ENCODE data around the gene ARHGEF19.
"Not testable (repeated sequence)": the region's sequence is repeated elsewhere in the genome, so short reads cannot be mapped to it uniquely, and the experiment has no call there.

The ARHGEF19 gene

DNA sequence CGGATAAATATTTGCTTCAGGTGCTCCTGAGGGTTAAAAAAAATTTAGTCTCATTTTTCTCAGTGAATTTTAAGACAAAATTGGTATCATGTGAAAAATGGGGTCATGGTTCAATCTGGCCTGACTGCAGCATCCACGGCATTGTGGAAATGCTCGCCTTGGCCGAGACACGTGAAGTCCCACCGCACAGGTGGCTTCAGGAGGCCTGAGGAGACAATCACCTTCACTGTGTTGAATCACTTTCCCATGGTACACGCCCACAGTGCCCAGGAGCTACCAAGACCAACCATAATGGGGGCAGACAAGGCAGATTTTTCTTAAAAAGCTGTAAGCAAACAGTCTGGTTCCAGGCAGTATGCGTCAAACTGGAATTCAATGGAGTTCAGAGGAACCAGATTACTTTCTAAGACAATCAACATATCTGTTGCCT lies 35.6 kb upstream of the ARHGEF19 start:
- Mint-ChIP-seq H3K27me3 (no peaks in the 10 kb centered on the region), H3K36me3 (peaks cover 3% of the 10 kb centered on the region), H3K9me3 (no peaks in the 10 kb centered on the region), H3K4me1 (peaks cover 29% of the 10 kb centered on the region), H3K4me3 (no peak overlapping the region), H3K27ac (peak overlapping the region; percentile 41)

DNA sequence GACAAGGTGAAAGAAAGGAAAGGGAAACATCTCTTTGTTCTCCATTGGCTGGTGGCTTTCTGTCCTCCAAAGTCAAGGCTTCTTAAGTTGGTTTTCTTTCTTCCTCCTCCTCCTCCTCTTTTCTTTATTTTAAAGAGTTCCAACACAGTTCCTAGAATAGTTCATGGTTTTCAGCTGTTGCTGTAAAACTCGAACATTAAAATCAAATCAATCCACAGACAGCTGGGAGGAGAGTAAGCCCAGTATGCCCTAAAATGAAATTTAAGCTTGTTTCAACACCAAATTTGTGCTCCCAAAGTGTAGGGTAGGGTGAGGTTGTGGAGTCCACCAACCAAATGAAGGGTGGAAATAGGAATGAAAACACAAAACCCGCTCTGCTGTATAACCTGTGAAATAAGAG lies 35.0 kb upstream of the ARHGEF19 start:
- Mint-ChIP-seq H3K4me3 (no peak overlapping the region), H3K27ac (no peak overlapping the region), H3K36me3 (peaks cover 3% of the 10 kb centered on the region), H3K9me3 (no peaks in the 10 kb centered on the region), H3K27me3 (no peaks in the 10 kb centered on the region), H3K4me1 (peaks cover 29% of the 10 kb centered on the region)

DNA sequence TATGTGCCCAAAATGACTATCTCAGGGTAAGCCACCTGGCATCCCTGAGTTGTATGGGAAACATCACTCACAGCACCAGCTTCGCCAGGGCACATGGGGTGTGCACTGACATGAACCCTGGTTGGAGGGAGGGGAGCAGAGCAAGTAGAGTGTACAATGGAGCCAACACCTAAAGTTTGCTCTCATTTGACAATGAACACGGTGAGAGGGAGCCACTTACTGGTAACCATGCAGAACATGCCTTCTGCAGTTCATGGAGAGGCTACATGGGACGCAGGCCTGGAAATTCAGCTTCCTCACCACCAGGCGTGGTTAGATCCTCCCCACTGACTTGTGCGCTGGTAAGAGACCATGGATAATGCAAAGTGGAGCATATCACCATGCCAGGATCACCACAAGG lies 34.5 kb upstream of the ARHGEF19 start:
- peak overlapping the region; percentile 89 for H3K27ac Mint-ChIP-seq
- H3K9me3 Mint-ChIP-seq: no peaks in the 10 kb centered on the region
- H3K4me3 Mint-ChIP-seq: no peak overlapping the region
- H3K36me3 Mint-ChIP-seq: no peaks in the 10 kb centered on the region
- H3K27me3 Mint-ChIP-seq: no peaks in the 10 kb centered on the region
- H3K4me1 Mint-ChIP-seq: peaks cover 29% of the 10 kb centered on the region

DNA sequence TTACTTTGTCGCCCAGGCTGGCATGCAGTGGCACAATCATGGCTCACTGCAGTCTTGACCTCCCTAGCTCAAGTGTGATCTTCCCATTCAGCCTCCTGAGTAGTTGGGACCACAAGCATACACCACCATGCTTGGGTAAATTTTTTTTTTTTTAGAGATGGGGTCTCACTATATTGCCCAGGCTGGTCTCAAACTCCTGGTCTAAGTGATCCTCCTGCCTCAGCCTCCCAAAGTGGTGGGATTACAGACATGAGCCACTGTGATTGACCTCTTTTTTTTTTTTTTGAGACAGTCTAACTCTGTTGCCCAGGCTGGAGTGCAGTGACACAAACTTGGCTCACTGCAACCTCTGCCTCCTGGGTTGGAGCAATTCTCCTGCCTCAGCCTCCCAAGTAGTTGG lies 33.8 kb upstream of the ARHGEF19 start:
- peaks cover 29% of the 10 kb centered on the region for H3K4me1 Mint-ChIP-seq
- H3K4me3 Mint-ChIP-seq, H3K36me3 Mint-ChIP-seq, H3K27me3 Mint-ChIP-seq, H3K27ac Mint-ChIP-seq, H3K9me3 Mint-ChIP-seq: not testable (repeated sequence)

DNA sequence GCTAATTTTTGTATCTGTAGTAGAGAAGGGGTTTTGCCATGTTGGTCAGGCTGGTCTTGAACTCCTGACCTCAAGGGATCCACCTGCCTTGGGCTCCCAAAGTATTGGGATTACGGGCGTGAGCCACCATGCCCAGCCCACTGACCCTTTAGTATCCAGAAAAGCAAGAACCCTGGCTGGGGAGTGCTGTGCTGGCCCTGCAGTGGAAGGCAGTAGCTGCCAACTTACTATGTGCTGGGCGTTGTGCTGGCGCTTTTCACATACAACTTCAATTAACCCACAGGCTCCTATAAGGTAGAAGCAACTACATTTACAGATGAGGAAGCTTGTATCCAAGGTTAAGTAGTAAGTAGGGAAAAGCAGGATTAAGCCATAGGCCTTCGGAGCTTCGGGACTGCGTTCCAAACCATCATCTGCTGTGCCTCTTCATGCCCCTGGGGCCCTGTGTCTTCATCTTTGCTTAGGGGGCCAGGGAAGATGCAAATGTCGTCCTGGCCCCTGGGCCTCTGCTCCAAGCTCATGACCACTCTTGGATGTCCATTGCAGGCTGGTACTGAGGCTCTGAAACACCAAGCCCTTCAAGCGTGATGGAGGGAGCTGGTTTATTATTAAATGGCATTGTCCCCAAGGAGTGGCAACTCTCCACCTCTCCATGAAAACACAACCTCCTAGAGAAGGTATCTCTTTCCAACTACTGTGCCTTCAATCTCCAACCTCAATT lies 33.2 kb upstream of the ARHGEF19 start:
- H3K4me3 Mint-ChIP-seq: no peak overlapping the region
- no peaks in the 10 kb centered on the region for H3K9me3 Mint-ChIP-seq
- peaks cover 25% of the 10 kb centered on the region for H3K4me1 Mint-ChIP-seq
- no peaks in the 10 kb centered on the region for H3K27me3 Mint-ChIP-seq
- H3K27ac Mint-ChIP-seq: no peak overlapping the region
- no peaks in the 10 kb centered on the region for H3K36me3 Mint-ChIP-seq

DNA sequence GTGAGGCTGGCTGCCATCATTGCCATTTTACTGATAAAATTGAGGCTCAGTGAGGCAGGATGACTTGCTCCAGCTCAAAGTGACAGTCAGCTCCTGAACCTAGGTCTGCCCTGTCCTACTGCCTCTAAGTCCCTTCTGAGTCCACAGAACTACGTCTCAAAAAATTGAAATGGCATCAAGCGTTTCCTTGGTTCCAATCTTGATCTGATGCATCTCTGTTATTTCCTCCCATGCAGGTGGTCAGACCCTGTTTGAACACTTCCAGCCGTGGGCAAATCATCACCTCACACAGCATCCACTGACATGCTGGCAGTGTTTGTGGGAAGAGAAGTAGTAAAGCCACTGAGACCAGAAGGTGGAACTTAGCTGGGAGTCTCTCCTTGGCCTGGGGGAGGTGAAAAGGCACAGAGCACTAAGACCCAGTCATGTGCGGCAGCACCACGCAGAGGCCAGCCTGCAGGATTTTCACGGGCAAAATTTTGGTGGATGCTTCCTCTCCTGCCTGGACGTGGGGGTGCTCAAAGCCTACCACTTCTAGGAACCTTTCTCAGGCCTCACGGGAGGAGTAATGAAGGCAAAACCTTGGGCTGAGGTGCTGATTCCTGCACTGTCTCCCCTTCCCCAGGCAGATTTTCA lies 32.3 kb upstream of the ARHGEF19 start:
- Mint-ChIP-seq H3K27ac (no peak overlapping the region), H3K9me3 (no peaks in the 10 kb centered on the region), H3K4me3 (no peak overlapping the region), H3K36me3 (no peaks in the 10 kb centered on the region), H3K27me3 (no peaks in the 10 kb centered on the region), H3K4me1 (peaks cover 20% of the 10 kb centered on the region)

DNA sequence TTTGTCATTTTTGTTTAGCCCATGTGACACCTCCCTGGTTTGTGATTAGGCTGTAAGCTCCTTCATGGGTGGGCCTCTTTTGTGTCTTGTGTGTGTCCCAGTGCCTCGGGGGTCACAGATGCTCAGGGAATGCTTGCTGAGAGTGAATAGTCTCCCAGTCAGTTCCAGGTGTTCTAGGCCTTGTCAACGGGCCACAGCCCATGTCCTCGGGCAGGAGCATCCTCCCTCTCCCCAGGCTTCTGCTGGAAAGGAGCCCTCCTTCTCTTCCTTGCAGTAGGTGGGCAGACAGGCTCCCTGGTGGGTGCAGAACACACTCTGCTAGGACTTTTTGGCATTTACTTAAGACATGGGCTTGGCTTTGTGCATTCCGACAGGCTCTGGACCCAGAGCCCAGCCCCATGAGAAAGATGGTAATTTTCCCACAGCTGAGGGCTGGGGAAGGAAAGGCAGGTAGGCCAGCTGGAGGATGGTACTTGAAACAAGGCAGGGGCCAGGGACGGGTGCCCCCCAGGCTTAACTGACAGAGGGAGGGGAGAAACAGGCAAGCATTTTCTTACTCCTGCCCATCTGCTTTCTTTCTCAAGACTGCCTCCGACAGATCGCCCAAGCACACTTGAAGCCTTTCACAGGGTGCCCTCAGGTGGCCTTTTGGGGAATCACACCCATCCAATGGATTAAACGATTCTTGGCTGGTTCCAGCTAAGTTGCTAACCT lies 31.6 kb upstream of the ARHGEF19 start:
- H3K9me3 Mint-ChIP-seq: no peaks in the 10 kb centered on the region
- no peak overlapping the region for H3K4me3 Mint-ChIP-seq
- H3K27me3 Mint-ChIP-seq: no peaks in the 10 kb centered on the region
- H3K4me1 Mint-ChIP-seq: peaks cover 15% of the 10 kb centered on the region
- H3K27ac Mint-ChIP-seq: no peak overlapping the region
- no peaks in the 10 kb centered on the region for H3K36me3 Mint-ChIP-seq

DNA sequence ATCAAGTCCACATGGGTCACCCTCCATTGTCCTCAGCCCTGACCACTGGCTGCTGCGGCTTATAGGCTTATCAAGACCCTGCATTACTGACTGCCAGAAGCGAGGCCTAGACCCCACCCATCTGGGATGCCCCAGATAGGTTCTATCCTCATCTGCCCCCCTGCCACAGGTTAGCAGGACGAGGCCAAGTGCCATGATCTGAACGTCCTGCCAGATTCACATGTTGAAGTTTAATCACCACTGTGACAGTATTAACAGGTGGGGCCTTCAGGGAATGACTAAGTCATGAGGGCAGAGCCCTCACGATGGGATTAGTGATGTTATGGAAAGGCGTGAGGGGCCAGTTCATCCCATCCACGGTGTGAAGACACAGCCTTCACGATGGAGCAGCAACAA lies 30.8 kb upstream of the ARHGEF19 start:
- Mint-ChIP-seq H3K4me1 (peaks cover 8% of the 10 kb centered on the region), H3K9me3 (no peaks in the 10 kb centered on the region), H3K4me3 (no peak overlapping the region), H3K27me3 (no peaks in the 10 kb centered on the region), H3K36me3 (no peaks in the 10 kb centered on the region), H3K27ac (no peak overlapping the region)

DNA sequence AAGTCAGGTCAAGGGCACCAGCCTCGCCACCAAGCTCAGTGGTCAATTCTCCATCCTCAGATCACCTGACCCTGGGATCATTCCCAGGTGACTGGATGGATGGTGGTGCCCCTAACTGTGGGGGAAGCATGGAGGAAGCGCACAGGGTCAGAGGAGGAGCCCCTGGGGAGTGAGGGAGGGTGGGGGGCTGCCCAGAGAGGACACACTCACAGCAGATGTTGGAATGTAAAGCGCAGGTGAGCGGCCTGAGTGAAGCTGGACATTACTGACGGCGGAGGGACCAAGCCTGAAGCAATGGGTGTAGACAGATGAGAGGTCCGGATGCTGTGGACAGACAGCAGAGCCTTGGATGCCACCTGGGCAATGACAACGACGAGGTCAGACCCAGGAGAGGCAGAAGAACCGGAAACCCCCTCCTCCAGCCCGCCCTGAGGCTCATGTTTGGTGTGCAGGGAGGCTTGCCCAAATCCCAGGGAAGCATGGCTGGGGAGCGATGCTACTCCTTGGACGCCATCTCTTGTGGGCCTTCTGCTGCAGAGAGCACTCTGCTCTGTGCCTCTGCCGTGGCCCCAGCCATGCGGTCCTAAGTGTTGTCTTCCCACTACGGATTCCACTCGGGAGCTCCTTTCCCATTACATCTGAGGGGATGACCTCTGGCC lies 30.2 kb upstream of the ARHGEF19 start:
- no peak overlapping the region for H3K27ac Mint-ChIP-seq
- H3K36me3 Mint-ChIP-seq: no peaks in the 10 kb centered on the region
- no peak overlapping the region for H3K4me3 Mint-ChIP-seq
- H3K4me1 Mint-ChIP-seq: peaks cover 11% of the 10 kb centered on the region
- no peaks in the 10 kb centered on the region for H3K9me3 Mint-ChIP-seq
- H3K27me3 Mint-ChIP-seq: no peaks in the 10 kb centered on the region

DNA sequence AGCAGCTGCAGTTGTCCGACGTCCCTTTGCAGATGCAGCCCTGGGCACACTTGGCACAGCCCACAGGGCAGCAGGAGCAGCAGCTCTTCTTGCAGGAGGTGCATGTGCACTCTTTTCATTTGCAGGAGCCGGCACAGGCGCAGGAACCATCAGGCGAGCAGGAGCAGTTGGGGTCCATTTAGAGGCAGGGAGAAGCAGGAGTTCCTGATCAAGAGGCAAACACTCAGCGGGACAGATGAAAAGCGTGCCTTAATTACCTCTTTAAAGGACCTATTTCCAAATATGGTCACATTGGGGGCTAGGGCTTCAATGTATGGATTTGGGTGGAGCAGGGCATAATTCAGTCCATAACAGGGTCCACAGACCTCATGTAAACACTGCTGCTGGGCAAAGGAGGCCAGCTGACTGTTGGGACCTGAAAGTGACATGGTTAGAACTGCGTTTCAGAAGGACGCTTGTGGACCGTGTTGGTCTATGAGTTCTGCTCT lies 28.8 kb upstream of the ARHGEF19 start:
- Mint-ChIP-seq H3K27ac (no peak overlapping the region), H3K9me3 (no peaks in the 10 kb centered on the region), H3K27me3 (no peaks in the 10 kb centered on the region), H3K4me1 (peaks cover 20% of the 10 kb centered on the region), H3K4me3 (no peak overlapping the region), H3K36me3 (no peaks in the 10 kb centered on the region)

DNA sequence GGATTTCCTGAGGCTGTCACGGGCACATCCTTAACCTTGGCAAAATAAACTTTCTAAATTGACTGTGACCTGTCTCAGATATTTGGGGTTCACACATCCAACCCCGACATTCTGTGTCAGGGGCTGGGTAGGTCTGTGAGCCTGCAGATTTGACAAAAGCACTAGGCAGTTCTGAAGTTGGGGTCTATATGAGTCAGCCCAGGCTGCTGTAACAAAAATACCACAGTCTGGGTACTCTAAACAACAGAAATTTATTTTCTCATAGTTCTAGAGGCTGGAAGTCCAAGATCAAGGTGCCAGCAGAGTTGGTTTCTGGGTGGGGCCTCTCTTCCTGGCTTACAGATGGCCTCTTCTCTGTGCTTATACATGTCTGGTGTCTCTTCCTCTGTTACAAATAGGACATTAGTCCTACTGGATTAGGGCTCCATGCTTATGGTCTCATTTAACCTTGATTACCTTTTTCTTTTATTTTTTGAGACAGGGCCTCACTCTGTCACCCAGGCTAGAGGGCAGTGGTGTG lies 27.6 kb upstream of the ARHGEF19 start:
- no peaks in the 10 kb centered on the region for H3K36me3 Mint-ChIP-seq
- no peaks in the 10 kb centered on the region for H3K27me3 Mint-ChIP-seq
- no peaks in the 10 kb centered on the region for H3K9me3 Mint-ChIP-seq
- H3K4me1 Mint-ChIP-seq: peaks cover 28% of the 10 kb centered on the region
- no peak overlapping the region for H3K27ac Mint-ChIP-seq
- H3K4me3 Mint-ChIP-seq: peak overlapping the region; percentile 26

DNA sequence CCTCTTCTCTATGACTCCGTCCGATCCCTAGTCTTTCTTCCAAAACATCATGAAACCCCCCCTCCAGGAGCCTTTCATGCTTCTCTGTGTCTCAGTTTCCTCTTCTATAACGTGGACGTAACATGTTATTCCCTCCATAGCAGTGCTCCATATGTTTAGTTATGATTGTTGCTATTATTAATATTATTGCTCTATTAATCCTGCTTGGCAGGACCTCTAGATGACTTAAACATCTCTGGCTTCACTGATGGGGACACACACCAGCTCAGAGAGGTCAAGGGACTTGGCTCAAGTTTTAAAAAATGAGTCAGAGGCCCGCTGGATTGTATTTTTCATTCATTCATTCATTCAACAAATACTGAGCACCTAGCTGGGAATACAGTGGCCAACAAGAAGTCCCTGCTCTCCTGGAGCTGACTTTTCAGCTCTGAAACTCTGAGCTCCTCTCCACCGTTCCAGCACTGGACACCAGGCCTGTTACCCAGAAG lies 24.9 kb upstream of the ARHGEF19 start:
- H3K27ac Mint-ChIP-seq: peak overlapping the region; percentile 93
- H3K27me3 Mint-ChIP-seq: no peaks in the 10 kb centered on the region
- no peaks in the 10 kb centered on the region for H3K36me3 Mint-ChIP-seq
- peak overlapping the region; percentile 93 for H3K4me3 Mint-ChIP-seq
- no peaks in the 10 kb centered on the region for H3K9me3 Mint-ChIP-seq
- peaks cover 25% of the 10 kb centered on the region for H3K4me1 Mint-ChIP-seq

DNA sequence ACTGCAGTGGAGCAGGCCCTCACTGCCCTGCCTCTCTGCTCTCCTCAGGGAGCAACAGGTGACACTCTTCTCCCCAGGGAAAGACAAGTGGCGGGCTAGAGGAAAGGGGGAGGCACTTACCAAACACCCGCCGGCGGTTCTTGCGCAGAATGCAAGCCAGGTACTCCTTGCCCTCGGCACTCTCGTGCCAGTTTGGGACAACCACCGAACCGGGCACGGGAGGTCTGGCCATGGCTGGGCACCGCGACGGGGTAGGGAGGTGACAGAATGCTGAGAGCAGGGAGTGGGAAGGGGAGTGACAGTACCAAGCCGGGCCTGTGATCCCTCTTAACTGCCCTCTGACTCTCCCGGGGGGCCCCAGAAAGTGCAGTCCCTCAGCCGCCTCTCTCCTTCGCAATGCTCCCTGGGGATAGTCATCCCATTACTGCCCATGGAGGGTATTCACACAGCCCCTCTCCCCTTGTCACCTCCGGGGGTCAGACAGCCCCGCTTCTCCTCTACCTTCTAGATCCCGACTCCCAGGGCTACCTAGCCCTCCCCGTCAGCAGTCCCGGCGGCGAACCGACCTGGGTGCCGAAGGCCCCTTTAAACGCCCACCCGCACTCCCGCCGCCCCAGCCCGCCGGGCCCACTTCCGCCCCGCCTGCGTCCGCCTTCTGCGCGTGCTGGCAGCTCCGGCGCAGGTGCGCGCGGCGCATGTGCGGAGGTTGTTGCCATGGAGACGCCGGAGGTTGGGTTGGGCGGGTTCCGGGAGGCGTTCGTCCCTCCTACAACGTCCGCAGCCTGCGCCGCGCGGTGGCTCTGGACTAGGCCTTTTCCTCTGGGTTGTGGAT lies 24.3 kb upstream of the ARHGEF19 start, which contains the start of gene CPLANE2:
TSS of gene CPLANE2 (minus strand) at position 673 of the 832 bp plus-strand sequence. CDS start at position 232, 441 bp downstream.
- H3K27ac Mint-ChIP-seq: peak within 1 kb of the TSS; percentile 93
- peak within 1 kb of the TSS; percentile 93 for H3K4me3 Mint-ChIP-seq
- no peaks in the 10 kb centered on the region for H3K36me3 Mint-ChIP-seq
- no peaks in the 10 kb centered on the region for H3K27me3 Mint-ChIP-seq
- H3K9me3 Mint-ChIP-seq: no peaks in the 10 kb centered on the region
- peaks cover 25% of the 10 kb centered on the region for H3K4me1 Mint-ChIP-seq

DNA sequence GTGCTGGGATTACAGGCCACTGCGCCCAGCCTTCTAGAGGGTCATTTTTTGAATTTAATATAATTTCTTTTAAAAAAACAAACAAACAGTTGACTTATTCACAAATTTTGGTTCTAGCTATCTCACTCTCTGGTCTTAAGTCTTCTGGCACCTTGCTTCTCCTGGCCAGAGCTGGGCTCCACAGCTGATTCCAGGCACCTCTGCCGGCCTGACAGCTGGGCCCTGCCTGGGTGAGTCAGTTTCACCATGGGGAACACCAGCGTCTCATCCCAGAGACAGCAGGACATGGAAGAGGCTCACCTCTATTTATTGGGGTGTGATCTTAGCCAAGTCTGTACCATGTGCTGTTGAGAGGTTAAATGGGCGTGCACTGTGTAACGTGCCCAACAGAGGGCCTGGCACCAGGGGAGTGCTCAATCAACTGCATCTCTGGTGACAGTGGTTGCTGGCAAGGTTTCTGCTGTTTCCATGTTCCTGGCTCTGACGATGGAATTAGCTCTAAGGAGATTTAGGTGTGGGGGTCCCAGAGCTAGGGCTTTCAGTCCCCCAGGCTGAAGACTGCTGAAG lies 23.6 kb upstream of the ARHGEF19 start:
- H3K27ac Mint-ChIP-seq: peak overlapping the region; percentile 59
- H3K4me1 Mint-ChIP-seq: peaks cover 25% of the 10 kb centered on the region
- H3K4me3 Mint-ChIP-seq: peak overlapping the region; percentile 93
- no peaks in the 10 kb centered on the region for H3K9me3 Mint-ChIP-seq
- H3K27me3 Mint-ChIP-seq: no peaks in the 10 kb centered on the region
- no peaks in the 10 kb centered on the region for H3K36me3 Mint-ChIP-seq

Measured in activated naive CD4-positive, alpha-beta T cell treated with anti-CD3 and anti-CD28 coated beads, Interleukin-2, amount 50 U/mL, for 24 hours (primary cell).